H1 (cell line): Measurements from ENCODE around the gene RSPH9. TPM values are rescaled to one million over a fixed set of nuclear protein-coding genes. Genes with fewer than 3 reads are reported as not detected.

Experiments used
- CTCF ChIA-PET: fragments of 300-600 bp; sonication (Branson Sonifier 250); formaldehyde crosslinking; loops from one replicate; lab custom pipeline; 2021; ENCODE audit not compliant: partially characterized antibody; lab: Charles Lee
- POLR2A ChIA-PET: fragments of 300-600 bp; sonication (Branson Sonifier 250); formaldehyde crosslinking; loops from one replicate; lab custom pipeline; 2021; ENCODE audit warnings: inconsistent platforms; ENCODE audit not compliant: partially characterized antibody; lab: Charles Lee
- DNase-seq, 2 experiments: peaks; one replicate each; pipeline versions ENCODE4 v3.0.0 to v3.0.0-alpha.2; 2010 to 2022; ENCODE audit warnings: low spot score in 2 of 2, low read depth in 1 of 2, mixed read lengths in 1 of 2
- FAIRE-seq: peaks from 2 replicates; lab custom pipeline; 2011; peaks lifted over from hg19 to GRCh38; lab: Jason Lieb, UNC
- H2AFZ ChIP-seq: 2 replicates; pipeline ENCODE4 v1.8.1; 2012; ENCODE audit warnings: low read length, inconsistent platforms
- H2AK5ac ChIP-seq: 2 replicates; pipeline ENCODE4 v1.6.1; 2013; ENCODE audit warnings: low read depth, low read length
- H2BK120ac ChIP-seq: replicated peaks from 2 replicates; pipeline ENCODE3; 2013; ENCODE audit warnings: low read depth, low read length, inconsistent platforms
- H2BK12ac ChIP-seq: 2 replicates; pipeline ENCODE4 v1.6.1; 2013; ENCODE audit warnings: low read depth, low read length
- H2BK15ac ChIP-seq: 2 replicates; pipeline ENCODE4 v1.6.1; 2013; ENCODE audit warnings: low read length
- H2BK20ac ChIP-seq: 2 replicates; pipeline ENCODE4 v1.6.1; 2013; ENCODE audit warnings: low read length
- H2BK5ac ChIP-seq: 2 replicates; pipeline ENCODE4 v1.6.1; 2013; ENCODE audit warnings: low read depth, low read length
- H3K14ac ChIP-seq: 2 replicates; pipeline ENCODE4 v1.6.1; 2013; ENCODE audit warnings: inconsistent platforms; ENCODE audit not compliant: insufficient read length
- H3K18ac ChIP-seq: 2 replicates; pipeline ENCODE4 v1.6.1; 2013; ENCODE audit warnings: low read length; ENCODE audit errors: extremely low read depth
- H3K23ac ChIP-seq: 2 replicates; pipeline ENCODE4 v1.6.1; 2013; ENCODE audit warnings: inconsistent platforms; ENCODE audit not compliant: insufficient read length
- H3K23me2 ChIP-seq: 2 replicates; pipeline ENCODE4 v1.6.1; 2013; ENCODE audit warnings: low read depth, low read length
- H3K27ac ChIP-seq: 2 replicates; pipeline ENCODE4 v1.6.1; 2011; ENCODE audit warnings: low read depth, low read length, inconsistent platforms
- H3K27me3 ChIP-seq, 4 experiments: replicated peaks in 1 of 4; 1 replicate in 1 of 4; 2 replicates in 3 of 4; pipeline versions ENCODE4 v1.6.1 to v1.8.1; 2011 to 2013; ENCODE audit warnings: low read length in 3 of 4, mild to moderate bottlenecking in 3 of 4, inconsistent platforms in 2 of 4, mixed read lengths in 2 of 4, moderate library complexity in 1 of 4; ENCODE audit not compliant: control insufficient read depth in 3 of 4, insufficient read depth in 3 of 4; ENCODE audit errors: extremely low read depth in 1 of 4
- H3K36me3 ChIP-seq, 4 experiments: 2 replicates each; pipeline versions ENCODE4 v1.6.1 to v1.8.1; 2011 to 2013; ENCODE audit warnings: mild to moderate bottlenecking in 4 of 4, low read length in 3 of 4, moderate library complexity in 2 of 4, control low read depth in 1 of 4, inconsistent platforms in 1 of 4; ENCODE audit not compliant: insufficient read depth in 4 of 4, control insufficient read depth in 2 of 4
- H3K4ac ChIP-seq: replicated peaks from 2 replicates; pipeline ENCODE3; 2013; ENCODE audit warnings: low read length, low read depth, mixed read lengths, inconsistent platforms; ENCODE audit not compliant: insufficient read length
- H3K4me1 ChIP-seq, 4 experiments: replicated peaks in 1 of 4; 1 replicate in 1 of 4; 2 replicates in 3 of 4; pipeline versions ENCODE4 v1.6.1 to v1.8.1; 2011 to 2013; ENCODE audit warnings: low read length in 3 of 4, inconsistent platforms in 2 of 4, mixed read lengths in 1 of 4; ENCODE audit not compliant: insufficient read depth in 4 of 4, control insufficient read depth in 3 of 4
- H3K4me2 ChIP-seq, 2 experiments: 2 replicates each; pipeline versions ENCODE4 v1.6.1 to v1.8.1; 2011 to 2013; ENCODE audit warnings: low read depth in 2 of 2, low read length in 2 of 2, control low read depth in 1 of 2, inconsistent platforms in 1 of 2, mild to moderate bottlenecking in 1 of 2; ENCODE audit not compliant: insufficient read depth in 1 of 2
- H3K4me3 ChIP-seq, 4 experiments: fragments of 200-600, 300-600 bp in 1 of 4; sonication (generic), shearing (Covaris generic), sonication (Bioruptor Twin) in 1 of 4; 2 replicates each; pipeline versions ENCODE4 v1.5.1 to v1.8.1; 2011 to 2016; ENCODE audit warnings: low read length in 4 of 4, low read depth in 3 of 4, control low read depth in 2 of 4, inconsistent platforms in 2 of 4, mild to moderate bottlenecking in 2 of 4, mixed read lengths in 1 of 4, moderate library complexity in 1 of 4; ENCODE audit not compliant: insufficient read depth in 2 of 4; ENCODE audit errors: extremely low read depth in 1 of 4
- H3K56ac ChIP-seq: replicated peaks from 2 replicates; pipeline ENCODE3; 2013; ENCODE audit warnings: low read depth, mild to moderate bottlenecking, mixed read lengths, low read length, inconsistent platforms; ENCODE audit not compliant: insufficient read length
- H3K79me1 ChIP-seq: 2 replicates; pipeline ENCODE4 v1.6.1; 2013; ENCODE audit warnings: low read depth, low read length, control low read depth
- H3K79me2 ChIP-seq, 2 experiments: 2 replicates each; pipeline versions ENCODE4 v1.6.1 to v1.8.1; 2012 to 2013; ENCODE audit warnings: low read length in 2 of 2, mild to moderate bottlenecking in 2 of 2, inconsistent platforms in 1 of 2; ENCODE audit not compliant: insufficient read depth in 2 of 2, control insufficient read depth in 1 of 2
- H3K9ac ChIP-seq, 4 experiments: replicated peaks in 1 of 4; 1 replicate in 1 of 4; 2 replicates in 3 of 4; pipeline versions ENCODE4 v1.6.1 to v1.8.1; 2011 to 2013; ENCODE audit warnings: low read depth in 3 of 4, low read length in 3 of 4, control low read depth in 2 of 4, mild to moderate bottlenecking in 2 of 4, moderate library complexity in 2 of 4, inconsistent platforms in 1 of 4; ENCODE audit errors: extremely low read depth in 1 of 4
- H3K9me3 ChIP-seq, 2 experiments: 2 replicates each; pipeline versions ENCODE4 v1.6.1 to v1.8.1; 2012 to 2013; ENCODE audit warnings: mild to moderate bottlenecking in 2 of 2, moderate library complexity in 2 of 2, control low read depth in 1 of 2, inconsistent platforms in 1 of 2, low read depth in 1 of 2, low read length in 1 of 2, mixed read lengths in 1 of 2; ENCODE audit not compliant: insufficient read depth in 2 of 2
- H4K20me1 ChIP-seq, 2 experiments: replicated peaks in 1 of 2; 2 replicates each; pipeline versions ENCODE3 to v1.8.1; 2011 to 2013; ENCODE audit warnings: inconsistent platforms in 2 of 2, low read length in 2 of 2, mild to moderate bottlenecking in 1 of 2; ENCODE audit not compliant: insufficient read depth in 2 of 2, control insufficient read depth in 1 of 2
- H4K5ac ChIP-seq: 2 replicates; pipeline ENCODE4 v1.6.1; 2013; ENCODE audit warnings: low read length, low read depth, mixed read lengths, inconsistent platforms; ENCODE audit not compliant: insufficient read length
- H4K8ac ChIP-seq: 2 replicates; pipeline ENCODE4 v1.8.0; 2013; ENCODE audit warnings: mild to moderate bottlenecking, moderate library complexity, low read length, inconsistent platforms; ENCODE audit not compliant: insufficient read depth; ENCODE audit errors: extremely low read depth
- H4K91ac ChIP-seq: replicated peaks from 2 replicates; pipeline ENCODE3; 2013; ENCODE audit warnings: low read length, mixed read lengths, inconsistent platforms; ENCODE audit not compliant: insufficient read length
- ATF3 ChIP-seq: IDR thresholded peaks from 2 replicates; pipeline ENCODE4 v1.6.1; 2011; ENCODE audit warnings: low read depth, mild to moderate bottlenecking, low read length; ENCODE audit not compliant: insufficient read depth
- CTBP2 ChIP-seq: IDR thresholded peaks from 2 replicates; pipeline ENCODE4 v1.7.0; 2011; ENCODE audit warnings: borderline replicate concordance, mild to moderate bottlenecking, moderate library complexity, mixed read lengths, low read length; ENCODE audit not compliant: insufficient read depth, insufficient read length
- E2F6 ChIP-seq: IDR thresholded peaks from 2 replicates; pipeline ENCODE4 v1.6.1; 2012; ENCODE audit warnings: inconsistent platforms
- KDM5A ChIP-seq: fragments of 200-600 bp; IDR thresholded peaks from 2 replicates; pipeline ENCODE4 v1.7.1; 2012; ENCODE audit warnings: mild to moderate bottlenecking, low read length, inconsistent platforms, mixed read lengths
- MAX ChIP-seq: IDR thresholded peaks from 2 replicates; pipeline ENCODE4 v1.6.1; 2012; ENCODE audit warnings: inconsistent platforms
- YY1 ChIP-seq: IDR thresholded peaks from 2 replicates; pipeline ENCODE4 v1.6.1; 2011; ENCODE audit warnings: low read depth, mild to moderate bottlenecking, low read length
- WGBS, 2 experiments: shearing (Covaris generic) in 1 of 2; methylation state at CpG; one replicate each; pipeline versions ENCODE4 v1.1.6 to v1.1.7; 2013 to 2015; ENCODE audit warnings: low lambda C conversion rate in 2 of 2, mixed read lengths in 2 of 2, inconsistent platforms in 1 of 2, low coverage in 1 of 2, missing lambda C conversion rate in 1 of 2; ENCODE audit not compliant: insufficient replicate concordance in 2 of 2, insufficient coverage in 1 of 2, insufficient read length in 1 of 2; ENCODE audit errors: extremely low coverage in 1 of 2, missing lambda C conversion rate in 1 of 2; 5-methylcytosine and 5-hydroxymethylcytosine counted together
- polyA plus RNA-seq, 7 experiments: library from polyadenylated mRNA; depleted of rRNA in 3 of 7; stranded (reverse) in 5 of 7; unstranded in 2 of 7; fragments of >200 nt in 5 of 7; fragments of 200-250 nt in 2 of 7; gene quantifications; 1 replicate in 5 of 7; 2 replicates in 1 of 7; 4 replicates in 1 of 7; pipeline versions ENCODE4 v1.2.1 to v1.2.3, GENCODE V29; 2011 to 2013; ENCODE audit warnings: missing spikeins in 2 of 7, mixed read lengths in 2 of 7
- total RNA-seq: library from RNA; stranded (reverse); fragmentation: NEBNext Ultra II Directional; extraction: Animal tissue kit (Norgen Biotek cat#: 25700); gene quantifications from 2 replicates; pipeline ENCODE4 v1.2.1, GENCODE V29; 2021

The RSPH9 gene
- total and polyA plus RNA-seq, 2 of the 8 experiments (the other 6 are each of a cell fraction or from before 2014, with no cell fraction given) = 0.15 to 0.23 TPM

GRCh38 chr6:43697421-43697820 is 52.6 kb downstream of the RSPH9 start:
- POLR2A ChIA-PET = interaction anchor here (1.2 to 4.3 kb wide), 6 partner anchors 8 to 28 kb away, joined by 3 to 31 read pairs (median 4); partner anchors contain the start of gene MRPS18A
- H2BK12ac ChIP-seq = no peak overlapping the region
- no peak overlapping the region for H3K4me2 ChIP-seq
- no peak overlapping the region for H3K4ac ChIP-seq
- no peak for FAIRE-seq
- H3K4me3 ChIP-seq = no peak overlapping the region
- H2AK5ac ChIP-seq = no peak overlapping the region
- H2AFZ ChIP-seq = no peak overlapping the region
- no peak overlapping the region for H4K8ac ChIP-seq
- no peak overlapping the region for H3K9ac ChIP-seq
- H3K56ac ChIP-seq = no peak overlapping the region
- no peak overlapping the region for H3K27ac ChIP-seq
- H4K91ac ChIP-seq = no peak overlapping the region
- no peak for DNase-seq
- H3K4me1 ChIP-seq = peaks cover 15 to 34% (median 24%) of the 10 kb centered on the region in 4 experiments
- H3K79me1 ChIP-seq = no peaks in the 10 kb centered on the region
- H3K9me3 ChIP-seq = no peaks in the 10 kb centered on the region
- no peak overlapping the region for H3K14ac ChIP-seq
- no peaks in the 10 kb centered on the region for H4K20me1 ChIP-seq
- H2BK5ac ChIP-seq = no peak overlapping the region
- H3K79me2 ChIP-seq = no peaks in the 10 kb centered on the region
- H2BK120ac ChIP-seq = no peak overlapping the region
- no peak overlapping the region for H2BK15ac ChIP-seq
- no peak overlapping the region for H2BK20ac ChIP-seq
- no peaks in the 10 kb centered on the region for H3K36me3 ChIP-seq
- H3K23me2 ChIP-seq = peaks cover 4% of the 10 kb centered on the region; the same call in 1 of the 2 replicates
- no peak overlapping the region for H3K18ac ChIP-seq
- no peak overlapping the region for H3K23ac ChIP-seq
- CTCF ChIA-PET = interaction anchor here (1.7 kb wide), 1 partner anchor 61 kb away, joined by 5 read pairs; no protein-coding TSS in a partner anchor
- H4K5ac ChIP-seq = no peak overlapping the region
- no peaks in the 10 kb centered on the region for H3K27me3 ChIP-seq
- WGBS, 2 experiments = 87% methylated on average over 2 of the region's 3 CpGs; no CpG with 5 or more reads in 1 of the 2 experiments
- TF ChIP-seq CTBP2 (no peak), YY1 (no peak), E2F6 (no peak), KDM5A (no peak), MAX (no peak), ATF3 (no peak)
